Measurements from ENCODE around the gene NKD1. TPM values are rescaled to one million over a fixed set of nuclear protein-coding genes. Genes with fewer than 3 reads are reported as not detected.

NKD1 gene
- polyA plus RNA-seq, 1 experiment = not detected

DNA sequence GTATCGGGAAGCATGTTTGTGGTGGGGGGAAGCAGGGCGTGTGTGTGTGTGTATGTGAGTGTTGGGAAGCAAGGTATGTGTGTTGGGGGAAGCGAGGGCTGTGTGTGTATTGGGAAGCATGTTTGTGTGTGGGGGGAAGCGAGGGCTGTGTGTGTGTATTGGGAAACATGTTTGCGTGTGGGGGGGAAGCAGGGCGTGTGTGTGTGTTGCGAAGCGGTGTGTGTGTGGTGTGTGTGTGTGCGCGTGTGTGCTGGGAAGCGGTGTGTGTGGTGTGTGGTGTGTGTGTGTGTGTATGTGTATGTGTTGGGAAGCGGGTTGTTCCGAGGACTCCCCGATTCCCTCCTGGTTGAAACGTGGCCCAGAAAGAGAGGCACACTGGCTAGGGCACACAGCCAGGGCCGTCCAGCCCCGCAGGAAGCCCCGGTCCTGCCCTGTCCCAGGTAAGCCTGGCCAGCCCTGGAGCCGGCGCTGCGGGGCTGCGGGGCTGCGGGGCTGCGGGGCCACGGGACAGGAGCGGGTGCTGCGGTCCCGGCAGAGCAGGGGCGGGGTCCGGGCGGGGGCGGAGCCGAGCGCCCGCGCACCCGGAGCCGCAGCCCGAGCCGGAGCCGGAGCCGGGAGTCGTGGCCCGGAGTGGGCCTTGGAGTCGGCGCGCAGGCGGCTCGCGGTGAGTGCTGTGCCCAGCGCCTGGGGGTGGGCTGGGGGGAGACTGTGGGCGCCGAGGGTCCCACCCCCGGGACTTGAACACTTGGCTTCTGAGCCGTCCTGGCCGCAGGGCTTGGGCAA, 145.0 kb downstream of the NKD1 start, which contains the start of gene NOD2:
Gene NOD2, plus strand, starts transcription at position 608 of the 783 bp plus-strand sequence. CDS start 5,890 bp downstream, outside the sequence.
- Histone ChIP-seq H3K4me3 (ENCODE audit: low read depth, low read length) (peak within 1 kb of the TSS; percentile 22; the same call in 1 of the 2 replicates), H3K9me3 (ENCODE audit: control insufficient read depth, insufficient read depth, low read length) (no peaks in the 10 kb centered on the region), H3K27ac (ENCODE audit: low read depth, low read length) (no peak within 1 kb of the TSS), H3K27me3 (ENCODE audit: control insufficient read depth, insufficient read depth, low read length) (peaks cover 13% of the 10 kb centered on the region)
- POLR2A ChIA-PET = no interaction called here
- TF ChIP-seq, protein P1, sequence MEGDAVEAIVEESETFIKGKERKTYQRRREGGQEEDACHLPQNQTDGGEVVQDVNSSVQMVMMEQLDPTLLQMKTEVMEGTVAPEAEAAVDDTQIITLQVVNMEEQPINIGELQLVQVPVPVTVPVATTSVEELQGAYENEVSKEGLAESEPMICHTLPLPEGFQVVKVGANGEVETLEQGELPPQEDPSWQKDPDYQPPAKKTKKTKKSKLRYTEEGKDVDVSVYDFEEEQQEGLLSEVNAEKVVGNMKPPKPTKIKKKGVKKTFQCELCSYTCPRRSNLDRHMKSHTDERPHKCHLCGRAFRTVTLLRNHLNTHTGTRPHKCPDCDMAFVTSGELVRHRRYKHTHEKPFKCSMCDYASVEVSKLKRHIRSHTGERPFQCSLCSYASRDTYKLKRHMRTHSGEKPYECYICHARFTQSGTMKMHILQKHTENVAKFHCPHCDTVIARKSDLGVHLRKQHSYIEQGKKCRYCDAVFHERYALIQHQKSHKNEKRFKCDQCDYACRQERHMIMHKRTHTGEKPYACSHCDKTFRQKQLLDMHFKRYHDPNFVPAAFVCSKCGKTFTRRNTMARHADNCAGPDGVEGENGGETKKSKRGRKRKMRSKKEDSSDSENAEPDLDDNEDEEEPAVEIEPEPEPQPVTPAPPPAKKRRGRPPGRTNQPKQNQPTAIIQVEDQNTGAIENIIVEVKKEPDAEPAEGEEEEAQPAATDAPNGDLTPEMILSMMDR (IDR thresholded peaks at IDR 0.05; ENCODE audit: low read depth, low read length) = no peak
- DNase-seq (ENCODE audit: low read depth, low spot score) = no peak
- CTCF ChIA-PET = no interaction called here

GRCh38 chr16:50694206-50694605, 146.0 kb downstream of the NKD1 start:
- Histone ChIP-seq H3K9me3 (ENCODE audit: control insufficient read depth, insufficient read depth, low read length) (no peaks in the 10 kb centered on the region), H3K27ac (ENCODE audit: low read depth, low read length) (no peak overlapping the region), H3K27me3 (ENCODE audit: control insufficient read depth, insufficient read depth, low read length) (peaks cover 13% of the 10 kb centered on the region), H3K4me3 (ENCODE audit: low read depth, low read length) (no peak overlapping the region)
- POLR2A ChIA-PET = no interaction called here
- CTCF ChIA-PET = no interaction called here
- TF ChIP-seq, protein P1 (IDR thresholded peaks at IDR 0.05; ENCODE audit: low read depth, low read length) = no peak
- DNase-seq (ENCODE audit: low read depth, low spot score) = no peak

DNA sequence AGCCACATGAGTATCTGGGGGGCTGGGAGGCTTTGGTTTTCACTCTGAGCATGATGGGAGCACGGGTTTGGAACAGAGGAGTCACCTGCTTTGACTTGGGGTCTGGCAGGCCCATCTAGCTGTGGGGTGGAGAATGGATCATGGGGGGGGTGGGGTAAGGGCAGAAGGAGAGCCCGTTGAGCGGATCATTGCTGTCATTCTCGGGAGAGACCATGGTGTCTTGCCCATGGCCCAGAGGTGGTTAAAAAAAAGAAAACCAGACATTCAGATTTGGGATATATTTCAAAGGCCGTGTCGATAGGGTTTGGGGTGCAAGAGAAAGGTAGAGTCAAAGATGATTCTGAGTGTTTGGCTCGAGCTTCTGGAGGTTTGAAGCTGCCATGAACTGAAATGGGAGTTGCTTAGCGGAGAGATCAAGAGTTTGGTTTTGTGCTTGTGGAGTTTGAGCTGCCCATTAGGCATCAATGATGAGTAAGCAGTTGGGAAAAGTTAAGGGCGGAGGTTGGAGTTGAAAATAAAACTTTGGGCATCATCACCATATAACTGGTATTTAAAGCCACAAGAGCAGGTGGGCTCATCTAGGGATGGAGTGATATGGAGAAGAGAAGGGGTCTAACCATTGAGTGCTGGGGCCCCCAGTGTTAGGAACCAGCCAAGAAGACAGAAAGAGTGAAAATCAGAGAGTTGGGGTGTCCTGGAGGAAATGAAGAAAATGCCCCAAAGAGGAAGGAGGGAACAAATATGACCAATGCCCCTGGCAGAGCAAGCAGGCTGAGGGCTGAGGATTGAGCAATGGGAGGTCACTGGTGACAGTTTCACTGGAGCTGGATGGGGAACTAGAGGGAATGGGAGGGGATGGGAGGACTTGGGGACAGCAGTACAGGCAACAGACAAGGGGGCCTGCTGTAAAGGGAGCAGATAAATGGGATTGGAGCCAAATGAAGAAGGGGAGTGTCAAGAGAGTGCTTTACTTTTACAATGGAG, 147.1 kb downstream of the NKD1 start:
- CTCF ChIA-PET = interaction anchor here (0.7 kb wide), 1 partner anchor 30 kb away, joined by 3 read pairs; no protein-coding TSS in a partner anchor

GRCh38 chr16:50696126-50696525, 147.9 kb downstream of the NKD1 start:
- POLR2A ChIA-PET = no interaction called here
- peaks cover 13% of the 10 kb centered on the region for H3K27me3 ChIP-seq (ENCODE audit: control insufficient read depth, insufficient read depth, low read length)
- TF ChIP-seq, protein P1 (IDR thresholded peaks at IDR 0.05; ENCODE audit: low read depth, low read length) = no peak
- H3K4me3 ChIP-seq (ENCODE audit: low read depth, low read length) = no peak overlapping the region
- no peak overlapping the region for H3K27ac ChIP-seq (ENCODE audit: low read depth, low read length)
- DNase-seq (ENCODE audit: low read depth, low spot score) = no peak
- CTCF ChIA-PET = interaction anchor here (2.5 kb wide), 1 partner anchor 31 kb away, joined by 11 read pairs; no protein-coding TSS in a partner anchor
- no peaks in the 10 kb centered on the region for H3K9me3 ChIP-seq (ENCODE audit: control insufficient read depth, insufficient read depth, low read length)

More for the DNA sequence above, 147.1 kb downstream of the NKD1 start:
- no peak overlapping the region for H3K4me3 ChIP-seq (ENCODE audit: low read depth, low read length)
- H3K9me3 ChIP-seq (ENCODE audit: control insufficient read depth, insufficient read depth, low read length) = no peaks in the 10 kb centered on the region
- peaks cover 13% of the 10 kb centered on the region for H3K27me3 ChIP-seq (ENCODE audit: control insufficient read depth, insufficient read depth, low read length)
- TF ChIP-seq, protein P1 (IDR thresholded peaks at IDR 0.05; ENCODE audit: low read depth, low read length) = no peak
- no peak for DNase-seq (ENCODE audit: low read depth, low spot score)
- POLR2A ChIA-PET = no interaction called here
- no peak overlapping the region for H3K27ac ChIP-seq (ENCODE audit: low read depth, low read length)
